ENCODE results near the gene NES.

- TF ChIP-seq CTCF (IDR thresholded peaks at IDR 0.05; ENCODE audit: low read depth, low read length): no peak
- TF ChIP-seq POLR2A (IDR thresholded peaks at IDR 0.05; ENCODE audit: extremely low read depth, insufficient read length): no peak
- no peak for TF ChIP-seq MAX (IDR thresholded peaks at IDR 0.05; ENCODE audit: low read depth, low read length)
Observed at GRCh38 chr1:156689953-156690674, 12.9 kb upstream of the NES start.
